ENCODE data around the gene TRIM26. TPM values are rescaled to one million over a fixed set of nuclear protein-coding genes. Genes with fewer than 3 reads are reported as not detected.
"Not testable (repeated sequence)": the region's sequence is repeated elsewhere in the genome, so short reads cannot be mapped to it uniquely, and the experiment has no call there.

The TRIM26 gene
- polyA plus RNA-seq, 1 donor from 2014 or later = 25.9 TPM

- H3K4me2 ChIP-seq (ENCODE audit: low read length); H3K9me3 ChIP-seq (ENCODE audit: low read length); H3F3A ChIP-seq (ENCODE audit: insufficient read depth, low read length, poor library complexity, severe bottlenecking); H3K9ac ChIP-seq (ENCODE audit: low read length); H2AFZ ChIP-seq (ENCODE audit: low read depth, low read length); H3K27me3 ChIP-seq (ENCODE audit: insufficient read depth, low read depth, low read length); H3K9me2 ChIP-seq (ENCODE audit: insufficient read depth, low read length); H4K20me1 ChIP-seq (ENCODE audit: insufficient read depth); H3K4me3 ChIP-seq (ENCODE audit: low read length); H3K79me2 ChIP-seq (replicated peaks; ENCODE audit: insufficient read depth, low read length); H3K36me3 ChIP-seq (ENCODE audit: insufficient read depth, low read length); H3K27ac ChIP-seq (ENCODE audit: low read length): not testable (repeated sequence)
Measured at GRCh38 chr6:30221395-30221794, 8.2 kb upstream of the TRIM26 start.

- Histone ChIP-seq H3K27ac (ENCODE audit: low read length) (no peak overlapping the region), H3K27me3 (ENCODE audit: insufficient read depth, low read depth, low read length) (no peaks in the 10 kb centered on the region), H3K4me3 (ENCODE audit: low read length) (no peak overlapping the region), H3K9ac (ENCODE audit: low read length) (no peak overlapping the region), H3K9me3 (ENCODE audit: low read length) (peaks cover 3% of the 10 kb centered on the region), H3F3A (ENCODE audit: insufficient read depth, low read length, poor library complexity, severe bottlenecking) (no peaks in the 10 kb centered on the region), H3K36me3 (ENCODE audit: insufficient read depth, low read length) (no peaks in the 10 kb centered on the region), H3K79me2 (replicated peaks; ENCODE audit: insufficient read depth, low read length) (no peaks in the 10 kb centered on the region), H3K4me2 (ENCODE audit: low read length) (no peak overlapping the region), H4K20me1 (ENCODE audit: insufficient read depth) (no peaks in the 10 kb centered on the region), H3K9me2 (ENCODE audit: insufficient read depth, low read length) (no peaks in the 10 kb centered on the region), H2AFZ (ENCODE audit: low read depth, low read length) (no peak overlapping the region)
- peak; percentile 73 for TF ChIP-seq CTCF (IDR thresholded peaks at IDR 0.05; ENCODE audit: poor library complexity, severe bottlenecking)
- no peak for TF ChIP-seq EZH2 (IDR thresholded peaks at IDR 0.05; ENCODE audit: borderline replicate concordance, insufficient read depth, low read length, poor library complexity, severe bottlenecking)
- TF ChIP-seq TAF1 (IDR thresholded peaks at IDR 0.05; ENCODE audit: low read depth) = no peak
- TF ChIP-seq RAD21 (conservative IDR thresholded peaks at IDR 0.05) = peak; percentile 63
- peak; percentile 58 for TF ChIP-seq SMC3 (conservative IDR thresholded peaks at IDR 0.05; ENCODE audit: poor library complexity)
Measured at GRCh38 chr6:30219244-30219643, 6.0 kb upstream of the TRIM26 start.

GRCh38 chr6:30216096-30216495 lies 2.9 kb upstream of the TRIM26 start:
- no peak for TF ChIP-seq TAF1 (IDR thresholded peaks at IDR 0.05; ENCODE audit: low read depth)
- TF ChIP-seq EZH2 (IDR thresholded peaks at IDR 0.05; ENCODE audit: borderline replicate concordance, insufficient read depth, low read length, poor library complexity, severe bottlenecking) = no peak
- no peak for TF ChIP-seq MXI1 (conservative IDR thresholded peaks at IDR 0.05; ENCODE audit: poor library complexity, severe bottlenecking)
- no peak for TF ChIP-seq REST (IDR thresholded peaks at IDR 0.05; ENCODE audit: borderline replicate concordance)
- no peak for TF ChIP-seq EP300 (conservative IDR thresholded peaks at IDR 0.05; ENCODE audit: poor library complexity, severe bottlenecking)
- TF ChIP-seq SMC3 (conservative IDR thresholded peaks at IDR 0.05; ENCODE audit: poor library complexity) = no peak
- no peak for TF ChIP-seq RAD21 (conservative IDR thresholded peaks at IDR 0.05)
- TF ChIP-seq POLR2AphosphoS5 (IDR thresholded peaks at IDR 0.05) = no peak
- TF ChIP-seq CTCF (IDR thresholded peaks at IDR 0.05; ENCODE audit: poor library complexity, severe bottlenecking) = no peak
- Histone ChIP-seq H3K9me2 (ENCODE audit: insufficient read depth, low read length) (no peaks in the 10 kb centered on the region), H3K79me2 (replicated peaks; ENCODE audit: insufficient read depth, low read length) (peaks cover 7% of the 10 kb centered on the region), H3K27me3 (ENCODE audit: insufficient read depth, low read depth, low read length) (no peaks in the 10 kb centered on the region), H3K9me3 (ENCODE audit: low read length) (no peaks in the 10 kb centered on the region), H3K27ac (ENCODE audit: low read length) (no peak overlapping the region), H3K4me2 (ENCODE audit: low read length) (no peak overlapping the region), H4K20me1 (ENCODE audit: insufficient read depth) (no peaks in the 10 kb centered on the region), H3K36me3 (ENCODE audit: insufficient read depth, low read length) (no peaks in the 10 kb centered on the region), H3F3A (ENCODE audit: insufficient read depth, low read length, poor library complexity, severe bottlenecking) (peaks cover 3% of the 10 kb centered on the region), H2AFZ (ENCODE audit: low read depth, low read length) (no peak overlapping the region), H3K9ac (ENCODE audit: low read length) (no peak overlapping the region), H3K4me3 (ENCODE audit: low read length) (no peak overlapping the region)

Data from neural cell (in vitro differentiated cells).